ENCODE measurements around the gene CALHM5.

The CALHM5 gene

DNA sequence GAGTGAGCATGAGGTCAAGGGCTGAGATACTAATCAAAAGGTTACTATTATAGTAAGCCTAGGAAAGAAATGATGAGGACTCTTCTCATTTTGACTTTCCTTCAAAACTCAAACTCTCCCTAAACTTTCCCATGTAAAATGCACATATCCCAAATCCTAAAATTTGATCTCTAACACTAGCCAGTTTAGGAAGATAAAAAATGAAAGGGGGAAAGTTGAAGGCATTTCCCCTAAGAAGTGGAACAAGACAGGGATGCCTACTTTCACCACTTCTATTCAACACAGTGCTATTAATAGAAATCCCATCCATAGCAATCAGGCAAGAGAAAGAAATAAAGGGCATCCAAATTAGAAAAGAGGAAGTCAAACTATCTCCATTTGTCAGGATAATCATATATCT, 2.9 kb upstream of the CALHM5 start:
- no peak for DNase-seq (ENCODE audit: low spot score)

DNA sequence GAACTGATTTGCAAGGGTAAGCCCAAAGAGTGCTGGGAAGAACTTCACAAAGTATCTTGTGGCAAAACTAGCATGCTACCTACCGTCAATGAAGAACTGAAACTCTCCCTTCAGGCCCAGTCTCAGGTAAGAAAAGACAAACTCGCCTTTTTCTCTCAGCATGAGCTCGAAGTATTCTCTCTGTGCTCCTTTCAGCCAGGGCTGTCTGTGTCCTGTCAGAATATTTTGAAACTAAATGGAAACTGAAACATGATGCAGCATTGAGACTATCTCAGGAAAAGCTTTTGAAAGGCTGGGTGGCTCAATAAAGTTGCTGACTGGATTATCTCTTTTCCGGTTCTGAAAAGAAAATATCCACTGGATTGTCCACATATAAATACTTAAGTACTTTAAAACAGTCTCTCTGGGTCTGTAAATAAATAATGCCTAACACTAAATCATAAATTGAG, 696 bp downstream of the CALHM5 start:
- DNase-seq (ENCODE audit: low spot score): no peak

DNA sequence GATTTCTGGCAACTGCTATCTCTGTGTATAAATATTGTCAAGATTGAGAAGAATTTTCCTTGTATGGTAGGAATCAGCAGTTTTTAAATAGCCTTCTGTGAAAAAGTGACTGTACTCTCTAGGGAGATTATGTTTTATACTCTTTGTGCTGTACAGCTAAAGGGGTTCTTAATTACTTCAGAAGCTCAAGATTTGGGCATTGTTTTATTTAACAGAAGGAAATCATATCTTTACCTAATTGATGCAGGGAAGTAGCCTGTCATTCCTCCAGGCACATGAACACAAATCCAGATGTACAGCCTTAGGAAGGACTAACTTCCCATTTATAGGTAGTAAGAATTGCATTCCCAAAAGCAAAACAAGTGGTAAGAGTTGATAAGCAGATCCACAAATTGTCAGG, 1.3 kb downstream of the CALHM5 start:
- no peak for DNase-seq (ENCODE audit: low spot score)

DNA sequence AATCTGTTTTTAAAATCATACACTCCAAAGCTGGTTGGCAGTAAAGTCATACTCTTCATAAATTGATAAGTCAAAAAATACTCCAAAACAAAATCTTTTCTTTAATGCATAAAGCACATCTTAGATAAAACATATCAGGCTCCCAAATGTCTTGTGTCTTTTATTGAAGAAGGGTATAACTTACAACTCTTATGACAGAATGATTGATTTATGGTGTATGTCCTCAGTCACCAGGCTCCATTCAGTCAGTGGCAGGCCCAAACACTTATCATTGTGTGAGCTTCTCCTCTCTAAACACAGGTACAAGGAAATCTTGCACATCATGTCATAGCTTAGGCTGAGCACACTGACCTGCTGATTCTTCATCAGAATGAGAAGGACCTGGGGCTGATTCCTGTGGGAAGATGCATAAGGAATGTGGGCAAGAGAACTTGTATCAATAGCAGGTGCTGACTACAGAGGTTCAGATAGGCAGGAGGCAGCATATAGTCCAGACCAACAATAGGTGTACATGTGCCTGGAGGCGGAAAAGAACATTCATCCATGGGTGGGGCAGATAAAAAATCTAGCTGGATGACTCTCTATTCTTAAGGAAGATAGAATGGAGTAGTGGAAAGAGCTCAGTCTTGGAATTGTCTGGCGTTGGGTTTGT, 1.9 kb downstream of the CALHM5 start:
- no peak for DNase-seq (ENCODE audit: low spot score)

DNA sequence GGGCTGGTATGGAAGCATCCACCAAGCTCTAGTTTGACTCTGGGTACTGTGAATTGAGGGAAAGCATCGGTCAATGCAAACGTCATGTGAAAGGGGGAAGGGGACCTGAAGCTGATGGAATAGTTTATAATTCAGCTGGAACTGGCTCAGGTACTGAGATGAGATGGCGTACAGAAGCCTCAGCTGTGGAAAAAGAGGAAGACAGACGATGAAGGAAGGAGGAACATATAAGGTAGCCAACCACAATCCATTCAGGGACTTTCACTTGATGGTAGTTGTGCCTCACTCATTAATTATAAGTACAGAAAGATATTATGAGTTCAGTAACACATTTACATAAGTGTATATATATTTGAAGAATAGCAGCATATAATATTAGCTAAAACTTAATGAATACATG, 2.7 kb downstream of the CALHM5 start:
- DNase-seq (ENCODE audit: low spot score): no peak

DNA sequence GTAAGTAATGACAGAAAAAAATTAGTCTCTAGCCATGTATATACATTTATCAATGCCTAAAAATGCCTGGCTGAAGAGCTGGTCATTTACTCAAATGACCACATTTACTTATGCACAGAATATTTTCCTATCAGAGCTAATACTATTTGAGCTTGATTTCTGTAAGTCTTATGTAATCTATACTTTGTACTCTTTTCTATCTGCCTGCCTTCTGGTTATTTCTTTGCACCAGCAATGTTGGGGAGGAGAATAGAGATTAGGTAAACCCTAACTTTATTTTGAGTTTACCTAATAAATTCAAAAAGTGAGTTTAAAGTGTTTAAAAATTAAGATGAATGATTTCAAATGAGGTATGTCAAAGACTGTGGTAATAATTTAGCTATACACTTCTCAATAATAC, 3.7 kb downstream of the CALHM5 start:
- no peak for DNase-seq (ENCODE audit: low spot score)

DNA sequence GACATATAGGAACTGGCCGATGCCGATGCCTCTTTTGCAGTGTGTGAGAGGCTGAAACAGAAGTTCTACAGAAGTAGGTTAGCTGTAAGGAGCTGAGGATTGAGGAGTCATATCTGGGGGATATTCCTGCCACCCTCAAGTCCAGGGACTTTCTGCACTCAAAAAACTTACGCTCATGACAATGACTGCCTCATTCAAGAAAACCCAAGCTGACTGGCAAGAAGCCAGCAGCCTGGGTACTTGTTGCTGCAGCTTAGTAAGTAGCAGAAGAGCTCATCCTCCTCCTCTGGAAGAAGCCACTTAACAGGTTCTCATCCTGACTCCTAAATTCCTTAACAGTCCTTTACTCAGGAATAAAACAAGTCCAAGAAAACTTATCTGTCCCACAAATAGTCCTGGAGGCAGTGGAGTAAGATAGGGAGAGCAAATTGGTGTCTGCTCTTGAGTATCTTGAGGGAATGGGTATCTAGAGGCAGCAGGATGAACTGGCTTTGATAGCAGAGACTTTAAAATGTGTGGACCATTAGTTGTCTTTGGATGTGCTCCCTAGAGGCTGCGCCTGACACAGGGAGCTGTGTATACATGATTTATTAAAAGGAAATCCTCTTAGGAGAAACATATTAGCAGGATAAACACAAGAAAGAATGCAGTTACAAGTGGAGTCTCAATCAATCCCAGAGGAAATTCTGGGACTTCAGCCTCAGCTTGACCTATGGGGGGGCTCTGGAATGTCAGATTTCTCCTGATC, 7.4 kb downstream of the CALHM5 start:
- no peak for DNase-seq (ENCODE audit: low spot score)

DNA sequence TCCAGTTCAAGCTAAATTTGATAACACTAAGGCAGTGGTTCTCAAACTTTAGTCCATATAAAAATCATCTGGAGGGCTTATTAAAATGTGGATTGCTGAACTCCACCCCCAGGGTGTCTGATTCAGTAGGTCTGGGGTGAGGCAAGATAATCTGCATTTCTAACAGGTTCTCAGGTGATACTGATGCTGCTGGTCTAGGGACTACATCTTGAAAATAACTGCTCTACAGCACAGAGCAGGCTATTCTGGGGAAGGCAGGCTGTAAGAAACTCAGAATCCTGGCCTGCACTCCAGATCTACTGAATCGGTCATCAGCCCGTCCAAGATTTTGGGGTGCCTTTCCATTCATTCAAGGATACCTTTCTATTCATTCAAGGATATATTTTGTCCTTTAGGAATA, 11.5 kb downstream of the CALHM5 start:
- DNase-seq (ENCODE audit: low spot score): no peak

DNA sequence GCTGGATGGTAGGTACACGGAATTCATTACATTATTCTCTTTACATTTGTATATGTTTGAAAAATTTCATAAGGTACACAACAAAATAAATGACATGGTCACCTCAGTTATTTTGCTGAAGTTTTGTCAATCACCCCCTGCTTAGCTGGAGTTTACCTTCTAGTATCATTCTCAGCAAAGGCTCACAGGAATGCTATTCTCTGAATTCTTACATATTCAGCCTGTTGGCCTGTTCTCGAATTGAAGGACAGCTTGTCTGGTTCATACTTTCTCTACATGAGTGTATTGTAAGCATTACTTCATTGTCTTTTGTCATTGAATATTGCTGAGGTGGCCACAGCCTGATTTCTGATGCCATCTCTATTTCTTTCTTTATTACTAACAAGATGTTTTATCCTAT, 12.8 kb downstream of the CALHM5 start:
- DNase-seq (ENCODE audit: low spot score): no peak

DNA sequence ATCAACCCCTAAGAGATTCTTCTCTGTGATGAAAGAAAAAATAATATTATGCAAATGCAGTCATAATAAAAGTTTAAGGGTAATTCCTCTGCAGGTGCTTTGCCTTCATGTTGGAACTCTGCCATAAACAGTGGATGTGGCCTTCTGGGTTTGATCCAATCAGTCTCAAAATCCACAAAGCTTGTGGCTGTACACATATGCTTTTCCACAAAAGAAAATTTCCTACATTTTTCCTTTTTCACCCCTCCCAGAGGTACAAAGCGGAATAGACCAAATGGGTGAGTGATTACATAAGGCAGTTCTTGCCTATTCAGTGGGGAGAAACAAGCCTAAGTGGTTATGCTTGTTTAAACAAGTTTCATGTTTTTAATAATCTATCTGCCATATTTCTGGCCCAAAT, 16.7 kb downstream of the CALHM5 start:
- DNase-seq (ENCODE audit: low spot score): no peak

DNA sequence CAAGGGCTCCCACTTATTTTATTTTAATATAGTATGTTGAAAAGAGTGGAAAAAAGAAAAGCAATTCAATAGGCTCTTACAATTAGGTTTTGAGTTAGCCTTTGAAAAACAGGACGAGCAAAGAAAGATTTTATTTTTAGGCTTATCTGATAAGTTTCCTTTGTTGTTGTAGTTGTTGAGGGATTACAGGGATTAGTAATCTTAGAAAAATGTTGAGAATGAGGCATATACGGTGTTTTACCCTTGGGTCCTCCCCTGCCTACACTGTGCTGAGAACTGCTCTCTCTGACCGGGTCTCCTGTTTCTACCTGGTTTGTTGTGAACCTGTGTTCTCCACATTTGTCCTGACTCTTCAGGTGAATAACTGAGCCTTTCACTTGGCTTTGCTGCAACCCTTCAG, 17.3 kb downstream of the CALHM5 start:
- no peak for DNase-seq (ENCODE audit: low spot score)

DNA sequence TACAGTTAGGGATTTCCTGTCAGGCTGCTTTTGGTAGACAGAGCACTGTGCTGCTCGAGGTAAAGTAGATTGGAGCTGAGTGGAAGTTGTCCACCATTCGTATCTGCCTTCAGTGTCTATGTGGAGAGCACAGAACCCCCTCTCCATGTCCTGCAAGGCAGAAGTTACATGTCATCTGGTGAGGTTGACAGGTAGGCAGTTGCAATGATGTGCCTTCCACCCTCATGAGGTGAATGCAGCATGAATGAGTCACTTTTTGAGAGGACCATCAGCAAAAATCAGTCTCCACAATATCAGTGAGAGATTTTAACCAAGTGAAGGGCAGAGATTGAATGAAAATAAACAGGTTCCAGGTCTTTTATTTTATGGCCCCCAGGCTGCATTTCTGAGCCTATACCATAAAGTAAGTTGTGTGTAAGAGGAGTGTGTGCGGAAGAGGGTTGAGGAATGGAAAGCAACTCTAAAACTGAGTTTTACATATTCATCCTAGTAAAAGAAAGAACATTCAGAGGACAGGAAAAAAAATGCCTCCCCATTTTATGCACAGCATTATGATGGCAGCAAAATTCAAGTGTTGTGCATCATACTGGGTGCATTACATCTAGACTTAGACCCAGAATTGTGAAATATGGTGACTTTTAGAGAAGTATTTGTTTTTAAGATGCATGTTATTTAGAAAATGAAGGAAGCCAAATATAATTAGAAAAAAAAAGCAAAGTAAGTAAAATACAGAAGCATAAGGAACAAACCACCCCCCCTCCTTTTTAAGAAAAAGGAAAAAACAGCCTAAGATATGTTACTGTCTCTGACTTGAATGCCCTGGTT, 18.2 kb downstream of the CALHM5 start:
- no peak for DNase-seq (ENCODE audit: low spot score)

DNA sequence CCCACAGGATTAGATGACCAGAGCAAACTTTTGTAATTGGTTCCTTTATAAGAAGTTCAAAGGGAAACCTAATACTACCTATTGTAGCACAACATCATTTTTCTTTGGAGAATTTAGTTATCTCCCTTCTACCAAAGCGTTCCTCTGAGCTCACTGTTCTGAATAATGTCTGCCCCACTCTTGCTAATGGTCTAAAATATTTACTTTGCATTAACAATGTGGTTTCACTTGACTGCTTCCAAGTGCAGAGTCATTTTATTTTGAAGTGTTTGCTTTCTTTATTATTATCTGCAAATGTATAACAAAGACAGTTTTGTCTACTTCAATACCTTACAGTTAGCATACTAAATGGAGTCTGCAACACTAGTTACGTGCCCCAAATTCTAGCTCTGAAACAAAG, 19.0 kb downstream of the CALHM5 start:
- no peak for DNase-seq (ENCODE audit: low spot score)

DNA sequence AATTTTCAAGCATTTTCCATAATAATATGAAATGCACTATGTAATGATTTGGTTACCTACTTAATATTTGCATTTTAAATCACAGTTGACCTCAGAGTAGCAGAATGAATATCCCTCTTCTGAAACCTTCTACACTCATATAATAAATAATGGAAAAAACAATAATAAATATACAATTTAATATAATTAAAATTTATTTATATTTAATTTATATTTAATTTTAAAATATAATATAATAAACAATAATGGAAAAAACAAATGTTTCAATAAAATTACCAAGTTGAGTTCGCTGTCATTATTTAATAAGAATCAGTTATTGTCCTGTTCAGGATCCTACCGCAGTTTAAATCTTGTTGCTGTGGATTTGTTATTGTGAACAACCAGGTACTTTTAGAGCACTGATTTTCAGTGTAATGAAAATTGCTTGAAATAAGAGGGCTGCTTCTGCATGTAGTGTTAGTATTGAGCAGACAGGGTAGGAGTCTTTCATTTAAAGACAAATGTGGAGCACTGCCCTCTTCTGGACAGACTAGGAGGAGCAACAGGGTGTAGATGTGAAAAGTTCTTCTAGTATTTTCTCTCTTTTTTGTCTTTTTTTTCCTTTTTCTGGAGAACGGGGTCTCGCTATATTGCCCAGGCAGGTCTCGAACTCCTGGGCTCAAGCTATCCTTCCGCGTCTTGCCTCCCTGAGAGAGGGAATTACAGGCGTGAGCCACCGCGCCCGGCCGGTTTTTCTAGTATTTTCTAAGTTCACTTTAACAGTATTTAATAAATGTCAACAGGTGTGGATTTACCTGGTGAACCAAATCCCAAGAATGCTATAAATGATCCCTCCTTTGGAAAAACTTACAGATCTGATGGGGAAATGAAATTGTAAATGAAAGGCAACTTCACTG, 20.5 kb downstream of the CALHM5 start:
- DNase-seq (ENCODE audit: low spot score): peak; percentile 69

DNA sequence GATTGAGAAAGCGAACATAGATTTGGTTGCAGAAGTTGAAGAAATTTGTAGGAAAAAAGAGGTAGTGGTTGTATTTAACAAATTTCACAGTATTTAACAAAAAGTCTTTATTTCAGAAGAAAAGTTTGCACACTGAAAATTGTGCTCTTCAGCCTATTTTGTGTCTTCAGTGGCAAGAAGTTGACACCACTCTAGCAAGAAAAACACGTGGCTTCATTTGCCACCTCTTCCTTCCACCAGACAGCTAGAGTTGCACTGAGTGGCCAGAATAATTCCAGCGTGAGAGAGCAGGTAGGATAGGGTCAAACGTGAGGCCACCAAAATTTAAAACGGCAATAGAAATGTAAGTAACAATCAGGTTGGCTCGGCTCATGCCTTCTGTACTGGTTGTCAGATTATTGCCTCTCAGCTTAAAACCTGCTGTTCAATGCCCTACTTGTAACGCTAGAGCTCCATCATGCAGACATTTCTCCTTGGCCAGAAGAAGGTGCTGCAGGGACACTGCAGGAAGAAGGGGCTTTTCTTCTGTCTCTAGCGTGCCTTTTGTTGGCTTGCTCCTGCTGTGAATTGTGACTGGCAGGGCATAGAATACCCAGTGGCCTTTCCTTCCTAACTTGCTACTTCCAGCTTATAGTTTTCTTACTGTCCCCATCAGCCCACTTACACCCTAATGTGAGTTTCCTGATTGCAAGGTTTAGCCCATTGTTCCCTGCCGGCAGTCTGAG, 22.0 kb downstream of the CALHM5 start:
- no peak for DNase-seq (ENCODE audit: low spot score)

DNA sequence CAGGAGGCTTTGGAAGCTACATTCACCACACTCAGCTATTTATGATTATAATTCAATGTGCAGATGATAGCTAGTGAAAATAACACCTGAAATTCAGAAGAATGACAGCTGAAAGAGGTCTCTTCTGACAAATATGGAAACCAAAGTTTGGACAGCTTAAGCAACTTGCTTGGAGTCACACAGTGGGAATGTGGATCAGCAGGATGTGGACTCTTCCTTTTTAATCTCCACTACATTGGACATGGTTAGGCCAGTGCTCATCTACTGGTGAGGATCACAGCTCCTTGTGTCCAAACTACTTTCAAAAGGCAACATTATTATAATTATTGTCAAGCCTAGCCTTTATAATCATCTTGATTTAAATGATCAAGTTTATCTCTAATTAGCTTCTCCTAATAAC, 23.7 kb downstream of the CALHM5 start:
- DNase-seq (ENCODE audit: low spot score): no peak

DNA sequence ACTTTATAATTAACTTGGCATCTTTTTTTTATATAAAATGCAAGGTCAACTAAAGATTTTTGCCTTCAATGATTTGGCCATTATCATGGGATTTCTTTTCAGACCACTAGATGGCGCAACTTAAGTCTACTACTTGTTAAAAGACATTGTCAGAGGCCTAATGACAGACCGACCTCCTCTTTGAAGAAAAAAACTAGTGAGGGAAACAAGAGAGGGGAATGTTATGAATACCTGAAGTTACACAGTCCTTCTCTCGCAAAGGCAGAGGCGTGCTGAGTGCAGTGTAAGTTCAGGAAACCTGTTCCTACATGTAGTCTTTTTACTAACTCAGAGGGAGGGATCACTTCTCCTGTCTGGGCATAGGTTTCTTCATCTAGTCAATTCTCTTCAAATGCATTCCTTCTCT, 24.8 kb downstream of the CALHM5 start:
- DNase-seq (ENCODE audit: low spot score): peak; percentile 57

DNA sequence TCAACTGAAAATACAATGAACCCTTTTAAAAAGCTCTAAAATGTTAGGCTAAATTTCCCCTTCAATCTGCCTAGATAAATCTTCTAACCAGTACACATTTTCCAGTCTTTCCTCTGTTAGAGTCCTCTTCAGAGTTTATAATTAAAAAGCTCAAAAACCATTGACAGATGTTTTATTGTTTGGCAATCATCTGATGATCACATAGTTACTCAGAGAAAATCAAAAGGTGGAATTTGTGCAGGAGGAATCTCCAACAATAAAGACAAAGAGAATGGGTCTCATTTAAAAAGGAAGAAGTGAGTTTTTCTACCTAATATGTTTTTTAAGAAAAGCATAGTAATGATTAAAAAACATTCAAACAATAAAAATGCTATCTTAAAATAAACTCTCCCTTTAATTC, 31.0 kb downstream of the CALHM5 start:
- no peak for DNase-seq (ENCODE audit: low spot score)

DNA sequence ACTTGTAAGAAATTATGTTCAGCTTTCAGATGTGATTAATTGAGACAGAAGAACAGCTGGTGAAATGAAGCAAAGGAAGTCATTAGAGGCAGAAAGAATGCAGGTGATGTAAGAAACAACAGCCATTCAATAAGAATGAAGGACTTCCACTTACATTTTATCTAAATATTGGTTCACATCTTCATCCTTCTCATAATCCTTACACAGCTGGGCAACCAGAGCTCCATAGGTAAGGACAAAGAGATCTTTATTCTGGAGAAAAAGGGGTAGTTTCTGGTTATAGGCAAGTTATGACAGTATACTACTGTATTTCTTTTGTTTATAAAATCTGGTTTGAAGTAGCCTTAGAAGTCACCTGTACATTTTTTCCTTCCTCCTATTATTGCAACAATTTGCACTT, 31.7 kb downstream of the CALHM5 start:
- DNase-seq (ENCODE audit: low spot score): no peak

DNA sequence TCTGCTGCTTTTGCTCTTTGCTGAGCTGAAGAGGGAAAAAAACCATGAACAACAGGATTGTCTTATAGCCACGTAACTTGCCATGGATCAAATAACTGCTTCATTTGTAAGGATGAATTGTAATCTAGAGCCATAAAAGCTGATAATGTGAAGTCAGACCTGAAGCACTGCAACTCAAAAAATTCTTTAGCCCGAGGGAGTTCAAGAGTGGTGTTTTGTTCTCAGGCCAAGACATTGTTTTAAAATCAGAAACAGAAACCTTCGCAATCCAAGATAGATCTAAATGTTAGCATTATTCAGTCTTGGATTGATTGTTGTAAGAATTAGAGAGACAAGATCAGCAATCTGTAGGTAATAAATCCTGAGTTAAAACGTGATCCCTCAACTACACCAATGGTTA, 34.2 kb downstream of the CALHM5 start, which contains the start of gene TRAPPC3L:
Gene TRAPPC3L, minus strand, starts transcription at position 34 of the 400 bp plus-strand sequence. CDS start 170 bp downstream, outside the sequence.
- no peak for DNase-seq (ENCODE audit: low spot score)

DNA sequence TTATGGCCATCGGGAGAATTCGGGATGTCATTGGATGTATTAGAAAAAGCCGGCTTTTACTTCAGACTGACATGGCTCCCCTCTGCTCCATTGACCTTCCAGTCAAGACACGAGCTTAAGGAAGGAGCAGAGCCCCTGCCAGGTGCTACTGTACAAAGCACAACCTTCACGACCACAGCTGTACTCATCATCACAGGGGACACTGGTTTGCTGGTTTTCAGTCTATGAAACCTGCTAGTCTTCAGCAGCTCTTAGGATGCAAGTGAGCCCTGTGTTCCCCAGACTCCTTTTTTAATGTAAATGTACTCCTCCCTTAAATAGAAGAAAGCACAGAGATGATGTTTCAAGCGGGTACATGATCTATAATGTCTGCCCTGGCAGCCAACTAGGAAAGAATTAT, 35.9 kb downstream of the CALHM5 start:
- no peak for DNase-seq (ENCODE audit: low spot score)

Data from CD4-positive, alpha-beta T cell treated with Interleukin-15 for 4 hours (primary cell).